GM18511 (cell line): ENCODE results near the gene PPP1R3F.

ENCODE experiments used
- ATAC-seq: cut with Tn5 transposase; IDR thresholded peaks from one replicate; pipeline ENCODE4 v1.9.1; 2021; ENCODE audit warnings: mild to moderate bottlenecking, moderate library complexity; ENCODE audit not compliant: unreplicated experiment

Gene PPP1R3F

GRCh38 chrX:49249071-49249470, 20.5 kb upstream of the PPP1R3F start:
- ATAC-seq, result no peak

DNA sequence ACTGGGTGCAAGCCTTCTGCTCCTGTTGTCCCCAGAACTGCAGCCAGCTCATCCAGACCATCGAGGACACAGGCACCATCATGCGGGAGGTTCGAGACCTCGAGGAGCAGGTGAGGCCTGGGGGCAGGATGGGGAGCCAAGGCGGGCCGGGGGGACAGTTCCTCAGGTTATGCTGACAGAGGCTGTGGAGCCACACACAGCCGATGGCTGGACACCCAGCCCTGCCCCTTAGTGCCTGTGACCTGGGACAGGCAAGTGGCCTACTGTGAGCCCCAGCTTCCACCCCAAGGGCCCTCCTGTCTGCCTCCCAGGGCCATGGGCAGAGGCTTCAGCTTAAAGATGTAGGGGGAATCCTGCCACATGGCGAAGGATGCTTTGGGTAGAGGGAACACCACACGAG, 20.0 kb upstream of the PPP1R3F start:
- no peak for ATAC-seq

DNA sequence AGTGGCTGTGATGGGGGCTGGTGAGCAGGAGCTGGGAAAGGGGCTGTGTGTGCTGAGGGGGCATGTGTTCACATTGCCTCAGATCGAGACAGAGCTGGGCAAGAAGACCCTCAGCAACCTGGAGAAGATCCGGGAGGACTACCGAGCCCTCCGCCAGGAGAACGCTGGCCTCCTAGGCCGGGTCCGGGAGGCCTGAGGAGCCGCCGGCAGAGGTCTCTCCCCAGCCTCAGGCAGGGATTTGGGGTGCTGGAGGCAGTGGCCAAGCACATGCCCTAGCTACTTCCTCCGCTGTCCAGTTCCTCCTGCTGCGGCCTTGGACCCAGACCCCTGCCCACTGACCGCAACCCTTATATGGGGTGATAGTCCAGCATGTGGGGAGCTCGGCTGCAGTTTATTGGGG, 19.5 kb upstream of the PPP1R3F start:
- ATAC-seq, result no peak

DNA sequence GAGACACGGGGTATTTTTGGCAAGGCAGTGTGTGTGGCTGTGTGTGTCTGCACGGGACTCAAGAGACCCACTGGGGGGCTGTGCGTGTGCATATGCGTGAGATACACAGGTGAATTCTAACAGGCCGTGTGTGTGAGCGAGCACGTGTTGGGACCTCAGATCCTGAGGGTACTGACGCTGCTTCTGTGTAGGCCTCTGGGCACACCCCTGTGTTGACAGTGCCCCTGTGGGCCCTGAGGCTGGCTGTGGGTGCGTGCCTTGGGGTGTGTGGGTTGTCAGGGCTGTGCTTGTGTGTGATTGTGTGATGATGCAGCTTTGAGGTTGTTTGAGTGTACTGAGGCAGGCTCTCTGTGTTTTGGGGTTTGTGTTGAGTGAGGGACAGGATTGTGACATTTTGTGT, 19.0 kb upstream of the PPP1R3F start:
- no peak for ATAC-seq

- ATAC-seq, result no peak
Observed at GRCh38 chrX:49251325-49251724, 18.3 kb upstream of the PPP1R3F start.

DNA sequence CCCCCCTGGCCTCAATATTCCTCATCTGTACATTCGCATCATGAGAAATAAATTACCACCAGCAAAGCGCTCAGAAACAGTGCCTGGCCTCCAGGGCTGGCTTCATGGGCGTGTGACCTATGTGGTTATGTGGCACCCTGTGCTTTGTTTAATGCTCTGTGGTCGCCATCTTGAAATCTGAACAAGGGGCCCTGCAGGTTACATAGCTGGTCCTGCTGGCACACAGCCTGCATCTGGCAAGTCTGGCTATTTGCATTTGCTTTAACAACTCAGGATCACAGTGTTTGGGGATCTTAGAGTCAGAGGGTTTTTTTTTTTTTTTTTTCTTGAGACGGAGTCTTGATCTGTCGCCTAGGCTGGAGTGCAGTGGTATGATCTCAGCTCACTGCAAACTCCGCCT, 15.0 kb upstream of the PPP1R3F start:
- ATAC-seq, result no peak

DNA sequence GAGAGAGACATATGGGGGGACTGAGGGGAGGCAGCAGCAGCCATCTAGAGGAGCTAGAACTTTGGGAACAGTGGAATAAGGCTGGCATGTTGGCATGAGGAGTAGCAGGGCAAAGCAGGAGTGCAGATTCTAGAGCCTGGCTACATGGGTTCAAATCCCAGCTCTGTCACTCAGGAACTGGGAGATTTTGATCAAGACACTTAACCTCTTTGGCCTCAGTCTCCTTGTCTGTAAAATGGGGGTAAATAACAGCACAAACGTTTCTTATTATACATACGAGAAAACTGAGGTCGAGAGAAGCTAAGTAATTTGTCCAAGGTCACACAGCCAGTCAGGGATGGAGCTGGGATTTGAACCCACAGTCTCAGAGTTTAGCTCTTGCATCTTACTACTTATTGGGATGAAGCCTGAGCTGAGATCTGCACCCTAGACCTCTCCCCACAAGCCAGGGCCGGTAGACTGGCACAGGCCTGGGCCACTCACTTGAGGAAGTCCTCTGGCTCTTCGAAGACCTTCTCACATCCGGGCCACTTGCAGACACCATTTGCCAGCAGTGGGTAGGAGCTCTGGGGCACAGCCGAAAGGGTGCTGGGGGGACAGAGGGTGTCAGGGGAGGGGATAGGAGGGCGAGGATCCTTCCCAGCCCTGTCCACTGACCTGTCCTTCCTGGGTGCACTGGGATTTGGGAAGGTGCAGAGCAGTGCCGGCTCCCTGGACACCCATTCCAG, 13.2 kb upstream of the PPP1R3F start:
- no peak for ATAC-seq

- no peak for ATAC-seq
Observed at GRCh38 chrX:49257074-49257790, 12.4 kb upstream of the PPP1R3F start.

DNA sequence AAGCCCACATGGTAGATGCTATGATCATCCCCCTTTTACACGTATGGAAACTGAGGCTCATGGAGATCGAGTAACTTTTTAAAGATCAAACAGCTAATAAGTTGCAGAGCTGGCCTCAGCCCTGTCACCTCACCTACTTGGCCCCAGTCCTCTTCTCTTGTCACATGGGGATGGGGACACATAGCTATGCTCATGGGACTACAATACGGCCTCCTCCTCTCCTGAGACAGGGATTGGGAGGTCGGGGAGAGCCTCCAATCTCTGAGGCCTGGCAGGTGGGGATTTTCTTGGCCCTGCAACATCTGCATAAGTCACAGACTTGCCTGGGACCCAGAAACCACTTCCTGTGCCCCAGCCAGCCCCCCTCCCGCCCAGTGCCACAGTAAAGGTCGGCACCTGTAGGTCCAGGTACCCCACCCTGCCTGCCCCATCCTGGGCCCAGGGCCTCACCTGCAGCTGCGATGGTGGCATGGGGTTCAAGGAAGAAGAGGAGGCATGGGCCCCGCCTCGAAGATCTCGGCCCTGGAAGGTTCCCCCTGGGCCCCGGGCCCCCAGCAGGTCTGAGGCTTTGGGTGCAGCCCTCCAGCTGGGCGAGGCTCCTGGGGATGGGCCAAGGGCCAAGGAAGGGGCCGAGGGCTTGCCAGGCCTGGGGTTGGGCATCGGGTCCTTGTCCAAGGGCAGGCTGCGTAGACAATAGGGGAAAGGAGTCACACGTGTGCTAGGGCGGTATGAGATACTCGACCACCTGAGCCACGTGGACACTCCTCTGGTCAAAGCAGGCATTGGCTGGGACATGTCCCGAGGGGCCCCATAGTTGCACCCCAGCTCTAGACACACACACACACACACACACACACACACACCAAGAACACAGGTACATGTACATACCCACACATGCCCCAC, 11.5 kb upstream of the PPP1R3F start:
- no peak for ATAC-seq

DNA sequence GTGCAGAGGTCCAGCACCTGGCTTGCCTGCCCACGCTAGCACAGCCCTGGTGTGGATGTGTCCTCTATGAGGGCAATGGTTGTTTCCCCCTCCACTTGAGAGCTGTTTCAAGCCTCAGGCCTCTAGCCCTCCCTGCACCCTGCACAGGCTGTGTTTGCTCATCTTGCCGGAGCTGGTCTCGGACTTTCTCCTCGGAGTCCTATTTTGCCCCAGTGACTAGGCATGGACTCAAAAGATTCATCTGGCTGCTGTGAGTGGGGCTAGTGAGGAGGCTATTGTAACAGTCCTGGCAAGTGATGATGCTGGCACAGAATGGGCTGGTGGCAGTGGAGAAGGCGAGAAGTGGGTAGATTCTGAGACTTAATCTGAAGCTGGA, 10.9 kb upstream of the PPP1R3F start:
- ATAC-seq, result no peak

DNA sequence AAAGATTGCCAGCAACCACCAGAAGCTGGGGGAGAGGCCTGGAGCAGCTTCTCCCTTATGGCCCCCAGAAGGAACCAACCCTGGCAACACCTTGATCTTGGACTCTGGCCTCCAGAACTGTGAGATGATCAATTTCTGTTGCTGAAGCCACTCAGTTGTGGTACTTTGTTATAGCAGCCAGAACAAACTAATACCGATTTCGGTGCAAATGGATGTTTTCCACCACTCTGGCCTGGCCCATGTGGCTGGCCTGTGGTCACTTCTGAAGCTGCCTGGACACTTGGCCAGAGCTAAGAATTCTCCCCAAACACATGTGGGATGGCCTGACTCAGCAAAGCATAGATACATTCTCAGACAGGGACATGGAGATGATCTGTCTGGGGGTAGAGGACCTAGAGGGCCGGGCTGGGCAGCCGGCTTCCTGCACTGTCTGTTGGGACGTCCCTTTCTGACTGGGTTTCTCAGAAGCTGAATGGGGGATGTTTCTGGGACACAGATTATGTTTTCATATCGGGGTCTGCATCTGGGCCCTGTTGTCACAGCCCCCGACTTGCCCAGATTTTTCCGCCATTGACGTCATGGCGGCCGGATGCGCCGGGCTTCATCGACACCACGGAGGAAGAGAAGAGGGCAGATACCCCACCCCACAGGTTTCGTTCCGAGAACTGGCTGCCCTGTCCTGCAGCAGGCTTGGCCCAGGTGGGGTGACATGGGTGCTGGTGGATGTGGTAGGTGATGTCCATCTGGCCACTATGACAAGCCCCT, 9.2 kb upstream of the PPP1R3F start:
- no peak for ATAC-seq

- ATAC-seq, result no peak
Observed at GRCh38 chrX:49262603-49263002, 7.0 kb upstream of the PPP1R3F start.

DNA sequence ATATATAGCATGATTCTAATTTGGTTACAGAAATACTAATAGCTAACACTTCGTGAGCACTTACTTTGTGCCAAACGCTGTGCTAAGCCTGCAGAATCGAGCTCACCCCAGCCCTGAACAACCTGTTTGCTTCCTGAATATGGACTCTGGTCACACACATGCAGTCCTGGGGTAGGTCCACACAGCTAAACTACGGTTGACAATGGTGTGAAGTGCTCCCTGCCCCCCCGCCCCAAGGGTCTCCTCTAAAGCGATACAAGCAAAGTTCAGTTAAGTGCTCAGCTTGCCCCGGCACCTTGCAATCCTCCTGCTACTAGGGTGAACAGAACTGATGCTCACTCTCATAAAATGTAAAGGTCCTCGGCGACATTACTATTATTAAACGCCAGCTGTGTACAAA, 6.0 kb upstream of the PPP1R3F start:
- ATAC-seq, result no peak

DNA sequence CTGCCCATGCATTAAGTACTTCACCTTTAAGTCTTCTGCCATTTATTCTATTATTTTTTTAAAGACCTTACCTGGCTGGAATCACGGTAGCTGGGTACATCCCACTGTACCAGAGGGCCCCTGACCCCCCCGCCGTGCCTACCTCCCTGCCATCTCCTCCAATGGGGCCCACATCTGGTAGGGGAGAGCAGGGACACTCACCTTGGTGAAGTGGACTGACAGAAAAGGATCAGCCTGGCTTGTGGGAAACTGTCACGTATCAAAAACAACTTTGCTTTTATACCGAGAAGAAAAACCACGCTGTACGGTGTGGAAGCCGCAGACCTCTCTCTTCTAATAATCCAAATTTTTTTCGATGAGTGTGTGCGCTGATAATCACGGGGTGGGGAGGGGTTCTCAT, 5.1 kb upstream of the PPP1R3F start, which contains the start of gene FOXP3:
TSS of gene FOXP3 (minus strand) at position 251 of the 400 bp plus-strand sequence. CDS start 6,205 bp downstream, outside the sequence.
- ATAC-seq, result no peak

DNA sequence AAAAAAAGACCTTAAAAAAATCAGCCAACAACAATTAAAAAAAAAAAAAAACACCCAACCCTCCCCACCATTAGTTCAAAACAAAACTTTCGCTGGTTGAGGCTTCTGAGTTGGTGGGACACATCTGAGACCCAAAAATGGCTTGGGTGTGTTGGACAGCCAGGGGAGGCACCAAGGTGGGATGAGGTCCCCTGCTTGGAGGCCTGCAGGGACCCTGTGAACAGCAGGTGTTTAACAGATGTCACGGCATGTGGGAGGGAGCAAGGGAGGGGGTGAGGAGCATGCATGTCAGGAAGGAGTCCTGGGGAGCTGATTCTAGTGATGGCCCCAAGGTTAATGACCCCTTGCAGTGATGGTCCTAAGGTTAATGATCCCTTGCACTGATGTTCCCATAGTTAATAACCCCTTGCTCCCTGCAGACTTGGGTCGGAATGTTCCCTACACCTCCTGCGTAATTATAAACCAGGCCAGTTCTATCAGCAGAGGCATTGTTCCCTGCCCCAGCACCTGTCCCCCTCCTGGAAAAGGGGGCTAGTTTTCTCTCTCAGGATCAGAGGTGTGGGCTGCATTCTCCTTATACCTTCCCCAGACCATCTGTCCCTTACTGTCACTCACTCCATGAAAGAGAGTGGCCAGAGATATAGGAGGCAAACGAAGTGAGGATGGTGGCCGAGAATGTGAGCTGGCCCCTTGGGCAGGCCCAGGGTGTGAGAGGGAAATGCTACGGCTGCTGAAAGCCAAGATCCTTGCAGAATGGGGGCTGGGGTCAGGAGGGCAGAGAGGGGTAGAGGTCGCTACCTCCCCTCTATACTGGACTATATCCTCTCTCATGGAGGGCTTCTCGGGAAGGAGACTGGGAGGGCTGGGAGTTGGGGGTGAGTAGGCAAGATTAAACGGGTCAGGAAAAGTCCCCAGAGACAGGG, 2.8 kb upstream of the PPP1R3F start:
- ATAC-seq, result no peak

GRCh38 chrX:49268702-49269009, 937 bp upstream of the PPP1R3F start:
- ATAC-seq, result no peak

DNA sequence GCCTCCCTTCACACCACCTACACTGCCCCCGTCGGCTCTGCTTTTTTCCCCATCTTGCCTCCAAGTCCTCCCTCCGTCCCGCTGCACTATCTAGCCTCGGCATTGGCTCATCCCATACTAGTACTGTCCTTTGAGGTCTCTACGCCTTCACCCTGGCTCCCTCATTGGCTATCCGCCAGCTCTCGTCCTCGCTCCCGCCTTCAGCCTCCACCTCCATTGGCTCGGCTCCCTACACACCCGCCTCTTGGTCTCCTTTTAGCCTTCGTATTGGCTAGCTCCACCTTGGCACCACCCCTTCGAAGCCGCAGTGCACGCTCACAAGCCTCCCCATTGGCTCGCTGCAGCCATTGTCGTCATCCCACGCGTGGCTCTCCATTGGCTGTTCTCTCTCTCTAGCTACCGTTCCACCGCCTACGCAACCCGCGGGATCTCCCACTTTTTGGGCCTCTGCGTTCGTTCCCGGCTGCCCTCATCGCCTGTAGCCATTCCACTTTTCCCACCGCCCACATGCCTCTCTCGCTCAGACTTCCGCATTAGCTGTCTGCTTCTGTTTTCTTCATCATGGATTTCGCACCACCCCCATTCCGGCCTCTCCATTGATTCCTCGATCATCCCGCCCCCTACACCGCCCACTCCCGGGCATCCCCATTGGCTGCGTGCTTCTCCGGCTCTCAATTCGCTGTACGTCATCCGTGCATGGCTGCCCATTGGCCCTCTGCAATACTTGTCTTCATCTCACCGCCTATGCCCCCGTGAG, 405 bp upstream of the PPP1R3F start:
- peak; percentile 90 for ATAC-seq

DNA sequence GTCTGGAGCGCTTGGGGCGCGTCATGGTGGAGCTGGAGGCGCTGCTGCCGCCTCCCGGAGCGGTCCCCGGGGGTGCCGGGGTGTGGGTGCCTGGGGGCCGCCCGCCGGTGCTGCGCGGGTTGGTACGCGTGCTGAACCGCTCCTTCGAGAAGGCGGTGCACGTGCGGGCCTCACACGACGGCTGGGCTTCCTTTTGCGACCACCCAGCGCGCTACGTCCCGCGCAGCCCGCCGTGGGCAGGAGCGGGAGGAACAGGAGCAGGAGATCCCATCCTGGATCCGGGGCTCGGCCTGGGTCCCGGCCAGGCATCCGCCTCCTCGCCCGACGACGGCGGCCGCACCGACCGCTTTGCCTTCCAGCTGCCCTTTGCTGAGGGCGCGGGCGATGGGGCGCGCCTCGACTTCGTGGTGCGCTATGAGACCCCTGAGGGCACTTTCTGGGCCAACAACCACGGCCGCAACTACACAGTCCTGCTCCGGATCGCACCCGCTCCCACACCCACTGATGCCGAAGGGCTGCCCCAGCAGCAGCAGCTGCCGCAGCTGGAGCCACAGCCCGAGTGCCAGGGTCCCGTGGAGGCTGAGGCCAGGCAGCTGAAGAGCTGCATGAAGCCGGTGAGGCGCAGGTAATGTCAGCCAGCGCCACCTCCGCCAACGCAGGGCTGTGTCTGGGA, 792 bp downstream of the PPP1R3F start:
- ATAC-seq, result no peak

DNA sequence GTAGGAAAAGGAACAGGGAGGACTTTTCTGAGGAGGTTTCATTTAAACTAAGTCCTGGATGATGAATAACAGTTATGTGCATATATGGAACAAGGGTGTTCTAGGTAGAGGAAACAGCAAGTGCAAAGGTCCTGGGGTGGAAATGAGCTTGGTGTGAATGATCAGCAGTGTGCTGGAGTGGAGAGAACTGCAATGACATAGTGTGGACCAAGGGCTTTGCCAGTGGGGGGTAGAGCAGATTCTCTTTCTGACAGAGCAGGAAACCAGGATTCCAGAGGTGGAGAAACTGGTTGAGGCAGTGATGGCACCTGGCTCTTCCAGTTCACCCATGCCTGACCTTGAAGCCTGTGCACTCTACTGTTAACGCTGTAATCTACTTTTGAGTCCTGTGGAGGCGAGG, 1.7 kb downstream of the PPP1R3F start:
- no peak for ATAC-seq
